DND-41 (cell line): ENCODE measurements around the gene A4GNT.

Experiments
- CTCF ChIP-seq: IDR thresholded peaks from 2 replicates; pipeline ENCODE4 v1.5.1; 2012; ENCODE audit warnings: borderline replicate concordance, low read length, moderate library complexity, mild to moderate bottlenecking; ENCODE audit not compliant: poor library complexity, severe bottlenecking; ENCODE audit errors: extremely low read depth
- EZH2 ChIP-seq: IDR thresholded peaks from 3 replicates; pipeline ENCODE4 v1.6.1; 2012; ENCODE audit warnings: borderline replicate concordance, low read depth, mild to moderate bottlenecking, moderate library complexity, low read length, inconsistent platforms; ENCODE audit not compliant: severe bottlenecking

GRCh38 chr3:138079901-138080300 is 52.3 kb downstream of the A4GNT start:
- TF ChIP-seq CTCF (no peak), EZH2 (no peak)
